Lower leg skin (tissue), 4 donors: ENCODE results near the gene ZSWIM2. TPM values are rescaled to one million over a fixed set of nuclear protein-coding genes. Genes with fewer than 3 reads are reported as not detected.
"Not testable (repeated sequence)": the region's sequence is repeated elsewhere in the genome, so short reads cannot be mapped to it uniquely, and the experiment has no call there.

Experiments used
- DNase-seq, 2 donors: peaks; one replicate each; pipeline ENCODE4 v3.0.0-alpha.2; 2019; ENCODE audit warnings: low spot score in 2 of 2
- H3K4me3 ChIP-seq: fragments of 200-600 bp; sonication (generic); 2 replicates; pipeline ENCODE4 v1.5.1; 2017; ENCODE audit warnings: mild to moderate bottlenecking, low read depth; ENCODE audit not compliant: poor library complexity, severe bottlenecking
- CTCF ChIP-seq, 3 donors: fragments of 450-650 bp; IDR thresholded peaks; one replicate each; pipeline ENCODE4 v1.5.1; 2016; ENCODE audit warnings: antibody characterized with exemption in 3 of 3, mild to moderate bottlenecking in 3 of 3, moderate library complexity in 2 of 3
- POLR2A ChIP-seq, 2 donors: fragments of 450-650 bp; IDR thresholded peaks; one replicate each; pipeline ENCODE4 v1.6.1; 2016 to 2017; ENCODE audit warnings: antibody characterized with exemption in 2 of 2, mild to moderate bottlenecking in 1 of 2, moderate library complexity in 1 of 2
- WGBS, 2 donors: methylation state at CpG; one replicate each; pipeline ENCODE4 v1.1.5; 2018; 5-methylcytosine and 5-hydroxymethylcytosine counted together
- intact Hi-C: fragments of 100-400 bp; cut with DNase I; formaldehyde crosslinking; loops from one replicate; pipeline ENCODE4 v1.15.0; 2023; ENCODE audit warnings: low total_unique reads
- total RNA-seq, 4 donors: library from RNA; depleted of rRNA; stranded (reverse); fragments of >200 nt; gene quantifications; one replicate each; pipeline ENCODE4 v1.1.0, GENCODE V29; 2016

Gene ZSWIM2
- total RNA-seq, 4 donors from 2014 or later: not detected

- 67 to 71% methylated on average over 1 of the region's 1 CpG for WGBS, 2 donors
- no peak for DNase-seq
- H3K4me3 ChIP-seq: no peak overlapping the region
- intact Hi-C loops: no loop called here
- no peak for TF ChIP-seq CTCF (IDR thresholded peaks at IDR 0.05)
- no peak for TF ChIP-seq POLR2A (IDR thresholded peaks at IDR 0.05)
Measured at GRCh38 chr2:186806591-186806990, 42.4 kb downstream of the ZSWIM2 start.

- WGBS, 2 donors: 76 to 81% methylated on average over 1 of the region's 1 CpG
- DNase-seq, H3K4me3 ChIP-seq, intact Hi-C loops: not testable (repeated sequence)
Measured at GRCh38 chr2:186798604-186799003, 50.4 kb downstream of the ZSWIM2 start.

GRCh38 chr2:186784930-186785329 is 64.0 kb downstream of the ZSWIM2 start:
- intact Hi-C loops: no loop called here
- TF ChIP-seq POLR2A (IDR thresholded peaks at IDR 0.05) (no peak), CTCF (IDR thresholded peaks at IDR 0.05) (no peak)
- no peak overlapping the region for H3K4me3 ChIP-seq
- WGBS, 2 donors: 93 to 95% methylated on average over 4 of the region's 4 CpGs
- no peak for DNase-seq

- intact Hi-C loops: no loop called here
- no peak for TF ChIP-seq CTCF (IDR thresholded peaks at IDR 0.05)
Measured at GRCh38 chr2:186783254-186783653, 65.7 kb downstream of the ZSWIM2 start.

GRCh38 chr2:186780701-186781316 is 68.2 kb downstream of the ZSWIM2 start:
- DNase-seq: no peak
- intact Hi-C loops: no loop called here
- no peak overlapping the region for H3K4me3 ChIP-seq
- TF ChIP-seq POLR2A (IDR thresholded peaks at IDR 0.05): no peak
- TF ChIP-seq CTCF (IDR thresholded peaks at IDR 0.05): no peak
- 48 to 62% methylated on average over 4 of the region's 4 CpGs for WGBS, 2 donors

More at GRCh38 chr2:186783254-186783653, 65.7 kb downstream of the ZSWIM2 start:
- no peak for DNase-seq
- H3K4me3 ChIP-seq: no peak overlapping the region

Other genes with a start within 250 kb of the ZSWIM2 start
- gene FAM171B, start 155.1 kb downstream of the ZSWIM2 start, total RNA-seq: 1 to 10 TPM; 2.0 to 6.1 (median 4.3) TPM